GM23338 (cell line): ENCODE measurements around the gene TIRAP.

ENCODE experiments used
- EZH2 ChIP-seq: fragments of 200-600 bp; sonication (generic); IDR thresholded peaks from one replicate; pipeline ENCODE4 v1.8.0; 2017; ENCODE audit warnings: antibody characterized with exemption, mild to moderate bottlenecking, low read depth; ENCODE audit not compliant: unreplicated experiment
- POLR2AphosphoS5 ChIP-seq: IDR thresholded peaks from 2 replicates; pipeline ENCODE4 v1.6.1; 2016; ENCODE audit warnings: antibody characterized with exemption, low read depth
- TF ChIP-seq, protein P1 (sequence below), 2 experiments: fragments of 200-600 bp in 1 of 2; sonication (generic) in 1 of 2; conservative IDR thresholded peaks; 2 replicates each; pipeline versions ENCODE4 v1.5.1 to v1.6.1; 2016 to 2017; ENCODE audit warnings: antibody characterized with exemption in 2 of 2, low read depth in 2 of 2, mild to moderate bottlenecking in 2 of 2, moderate library complexity in 1 of 2

DNA sequence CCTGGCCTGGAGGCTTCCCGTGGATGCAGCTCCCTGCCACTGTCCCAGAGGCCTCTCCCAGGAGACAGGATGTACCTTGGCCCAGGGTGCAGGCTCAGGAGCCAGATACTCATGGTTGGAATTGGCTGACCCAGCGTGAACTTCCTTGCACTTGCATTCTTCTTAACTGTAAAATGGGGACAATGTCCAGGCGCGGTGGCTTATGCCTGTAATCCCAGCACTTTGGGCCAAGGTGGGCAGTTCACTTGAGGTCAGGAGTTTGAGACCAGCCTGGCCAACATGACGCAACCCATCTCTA is 52.5 kb downstream of the TIRAP start:
- TF ChIP-seq, protein P1, sequence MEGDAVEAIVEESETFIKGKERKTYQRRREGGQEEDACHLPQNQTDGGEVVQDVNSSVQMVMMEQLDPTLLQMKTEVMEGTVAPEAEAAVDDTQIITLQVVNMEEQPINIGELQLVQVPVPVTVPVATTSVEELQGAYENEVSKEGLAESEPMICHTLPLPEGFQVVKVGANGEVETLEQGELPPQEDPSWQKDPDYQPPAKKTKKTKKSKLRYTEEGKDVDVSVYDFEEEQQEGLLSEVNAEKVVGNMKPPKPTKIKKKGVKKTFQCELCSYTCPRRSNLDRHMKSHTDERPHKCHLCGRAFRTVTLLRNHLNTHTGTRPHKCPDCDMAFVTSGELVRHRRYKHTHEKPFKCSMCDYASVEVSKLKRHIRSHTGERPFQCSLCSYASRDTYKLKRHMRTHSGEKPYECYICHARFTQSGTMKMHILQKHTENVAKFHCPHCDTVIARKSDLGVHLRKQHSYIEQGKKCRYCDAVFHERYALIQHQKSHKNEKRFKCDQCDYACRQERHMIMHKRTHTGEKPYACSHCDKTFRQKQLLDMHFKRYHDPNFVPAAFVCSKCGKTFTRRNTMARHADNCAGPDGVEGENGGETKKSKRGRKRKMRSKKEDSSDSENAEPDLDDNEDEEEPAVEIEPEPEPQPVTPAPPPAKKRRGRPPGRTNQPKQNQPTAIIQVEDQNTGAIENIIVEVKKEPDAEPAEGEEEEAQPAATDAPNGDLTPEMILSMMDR (conservative IDR thresholded peaks at IDR 0.05; ENCODE audit: low read depth in 2 of 2): no peak
- TF ChIP-seq EZH2 (no peak), POLR2AphosphoS5 (no peak)
